HFFc6 (cell line): Measurements from ENCODE around the gene FGR. TPM values are rescaled to one million over a fixed set of nuclear protein-coding genes. Genes with fewer than 3 reads are reported as not detected.
A peak's percentile ranks its signal among the peaks of the same experiment; 100 is the strongest.

ENCODE experiments used
- DNase-seq: peaks from one replicate; pipeline ENCODE4 v3.0.0-alpha.2; 2018
- H3K27ac Mint-ChIP-seq: 2 replicates; pipeline ENCODE4 v1.8.0; 2020; ENCODE audit warnings: mild to moderate bottlenecking, mixed read lengths
- H3K27me3 Mint-ChIP-seq: 2 replicates; pipeline ENCODE4 v1.8.0; 2021; ENCODE audit warnings: mild to moderate bottlenecking, moderate library complexity, mixed read lengths; ENCODE audit not compliant: insufficient read depth
- H3K36me3 Mint-ChIP-seq: 2 replicates; pipeline ENCODE4 v1.8.0; 2021; ENCODE audit warnings: low read depth, mixed read lengths
- H3K4me1 Mint-ChIP-seq: 2 replicates; pipeline ENCODE4 v1.8.0; 2020; ENCODE audit warnings: low read depth, mixed read lengths
- H3K4me3 Mint-ChIP-seq: 2 replicates; pipeline ENCODE4 v1.8.0; 2020; ENCODE audit warnings: mild to moderate bottlenecking, moderate library complexity, mixed read lengths
- H3K9me3 Mint-ChIP-seq: 2 replicates; pipeline ENCODE4 v1.8.0; 2020; ENCODE audit warnings: mild to moderate bottlenecking, mixed read lengths
- total RNA-seq, 6 experiments: library from RNA; stranded (reverse); fragmentation: NEBNext Ultra II Directional; extraction: Animal tissue kit (Norgen Biotek cat#: 25700); gene quantifications; 2 replicates in 1 of 6; 3 replicates in 5 of 6; pipeline ENCODE4 v1.2.3, GENCODE V29; 2021
- TF ChIP-seq, protein P1 (sequence below): fragments of 200-600 bp; sonication (generic); IDR thresholded peaks from 2 replicates; pipeline ENCODE4 v1.5.0; 2021; ENCODE audit warnings: antibody characterized with exemption, mild to moderate bottlenecking

The FGR gene
- total RNA-seq, 6 experiments from 2014 or later: not detected

DNA sequence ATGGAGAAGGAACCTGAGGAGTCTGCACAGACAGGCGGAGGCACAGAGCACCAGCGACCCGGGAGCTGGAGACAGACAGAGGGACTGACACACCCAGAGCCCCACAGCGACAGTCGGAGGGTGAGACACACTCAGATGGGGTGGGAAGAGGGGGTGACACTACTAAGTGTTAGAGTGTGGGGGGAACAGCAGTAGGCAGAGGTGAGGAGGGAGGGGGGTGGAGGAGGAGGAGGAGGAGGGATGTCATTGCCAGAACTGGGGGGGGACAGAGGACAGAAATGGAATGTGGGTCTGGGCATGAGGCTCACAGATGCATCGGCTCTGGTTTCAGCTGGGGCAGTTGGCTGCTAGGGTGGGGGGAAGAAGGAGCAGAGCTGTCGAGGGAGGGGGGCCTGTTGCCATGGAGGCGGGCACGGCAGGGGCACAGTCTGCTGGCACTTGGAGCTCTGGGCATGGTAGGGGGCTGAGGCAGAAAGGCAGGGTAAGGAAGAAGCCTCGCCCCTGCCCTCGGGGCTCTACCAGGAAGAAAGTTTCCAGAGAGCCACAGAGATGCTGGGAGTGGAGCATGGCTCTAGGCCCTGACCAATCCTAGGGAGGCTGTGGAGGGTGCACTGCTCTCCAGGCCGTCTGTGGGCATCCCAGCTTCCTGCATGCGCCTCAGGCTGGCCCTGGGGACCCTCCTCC lies 68.4 kb downstream of the FGR start:
- Mint-ChIP-seq H3K9me3 (no peaks in the 10 kb centered on the region), H3K27ac (peak overlapping the region; percentile 78), H3K36me3 (no peaks in the 10 kb centered on the region), H3K4me1 (peaks cover 90% of the 10 kb centered on the region), H3K27me3 (peaks cover 5% of the 10 kb centered on the region), H3K4me3 (peak overlapping the region; percentile 30)
- DNase-seq: no peak
- TF ChIP-seq, protein P1, sequence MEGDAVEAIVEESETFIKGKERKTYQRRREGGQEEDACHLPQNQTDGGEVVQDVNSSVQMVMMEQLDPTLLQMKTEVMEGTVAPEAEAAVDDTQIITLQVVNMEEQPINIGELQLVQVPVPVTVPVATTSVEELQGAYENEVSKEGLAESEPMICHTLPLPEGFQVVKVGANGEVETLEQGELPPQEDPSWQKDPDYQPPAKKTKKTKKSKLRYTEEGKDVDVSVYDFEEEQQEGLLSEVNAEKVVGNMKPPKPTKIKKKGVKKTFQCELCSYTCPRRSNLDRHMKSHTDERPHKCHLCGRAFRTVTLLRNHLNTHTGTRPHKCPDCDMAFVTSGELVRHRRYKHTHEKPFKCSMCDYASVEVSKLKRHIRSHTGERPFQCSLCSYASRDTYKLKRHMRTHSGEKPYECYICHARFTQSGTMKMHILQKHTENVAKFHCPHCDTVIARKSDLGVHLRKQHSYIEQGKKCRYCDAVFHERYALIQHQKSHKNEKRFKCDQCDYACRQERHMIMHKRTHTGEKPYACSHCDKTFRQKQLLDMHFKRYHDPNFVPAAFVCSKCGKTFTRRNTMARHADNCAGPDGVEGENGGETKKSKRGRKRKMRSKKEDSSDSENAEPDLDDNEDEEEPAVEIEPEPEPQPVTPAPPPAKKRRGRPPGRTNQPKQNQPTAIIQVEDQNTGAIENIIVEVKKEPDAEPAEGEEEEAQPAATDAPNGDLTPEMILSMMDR: no peak

DNA sequence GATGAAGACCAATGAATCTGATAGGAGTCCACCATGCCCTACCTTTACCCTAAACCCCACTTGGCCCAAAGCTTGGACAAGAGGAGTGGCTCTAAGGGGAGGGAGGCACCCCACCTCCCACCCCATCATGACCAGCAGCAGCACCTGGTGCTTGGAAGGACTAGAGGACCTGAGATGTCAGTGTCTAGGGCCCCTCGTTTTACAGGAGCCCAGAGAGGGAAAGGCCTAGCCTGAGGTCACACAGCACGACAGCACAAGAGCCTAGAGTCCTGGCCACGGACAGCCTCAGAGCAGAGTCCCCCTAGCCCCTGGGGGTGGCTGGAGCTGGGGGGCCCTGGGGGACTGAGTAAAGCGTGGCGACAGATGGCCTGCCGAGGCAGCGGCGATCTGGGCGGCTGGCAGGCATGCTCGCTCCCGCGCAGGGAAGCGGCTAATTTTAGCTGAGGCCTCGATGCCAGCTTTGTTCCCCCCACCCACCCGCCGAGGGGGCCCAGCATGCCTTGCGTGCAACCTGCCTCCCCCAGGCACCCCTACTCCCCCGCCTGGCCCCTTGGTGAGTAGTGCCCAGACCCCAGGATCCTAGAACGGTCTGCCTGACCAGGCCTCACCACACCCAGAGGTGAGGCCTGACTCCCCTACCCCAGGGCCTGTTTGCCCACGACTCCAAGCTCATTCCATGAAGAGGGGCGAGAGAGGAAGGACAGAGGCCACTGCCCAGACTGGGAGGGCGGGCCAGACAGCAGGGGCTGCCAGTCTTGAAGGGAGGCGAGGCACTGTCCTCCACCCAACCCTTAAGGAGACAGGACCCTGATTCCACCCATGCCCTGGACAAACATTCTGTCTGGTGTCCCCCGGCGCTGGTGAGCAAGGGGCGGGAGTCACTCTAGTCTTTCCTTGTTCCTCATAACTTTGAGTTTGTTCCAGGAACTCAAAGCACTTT lies 70.0 kb downstream of the FGR start:
- H3K36me3 Mint-ChIP-seq: no peaks in the 10 kb centered on the region
- DNase-seq: no peak
- H3K27me3 Mint-ChIP-seq: peaks cover 4% of the 10 kb centered on the region
- H3K4me3 Mint-ChIP-seq: peak overlapping the region; percentile 64; the same call in 1 of the 2 replicates
- TF ChIP-seq, protein P1: no peak
- no peaks in the 10 kb centered on the region for H3K9me3 Mint-ChIP-seq
- H3K27ac Mint-ChIP-seq: peak overlapping the region; percentile 89
- peaks cover 92% of the 10 kb centered on the region for H3K4me1 Mint-ChIP-seq

DNA sequence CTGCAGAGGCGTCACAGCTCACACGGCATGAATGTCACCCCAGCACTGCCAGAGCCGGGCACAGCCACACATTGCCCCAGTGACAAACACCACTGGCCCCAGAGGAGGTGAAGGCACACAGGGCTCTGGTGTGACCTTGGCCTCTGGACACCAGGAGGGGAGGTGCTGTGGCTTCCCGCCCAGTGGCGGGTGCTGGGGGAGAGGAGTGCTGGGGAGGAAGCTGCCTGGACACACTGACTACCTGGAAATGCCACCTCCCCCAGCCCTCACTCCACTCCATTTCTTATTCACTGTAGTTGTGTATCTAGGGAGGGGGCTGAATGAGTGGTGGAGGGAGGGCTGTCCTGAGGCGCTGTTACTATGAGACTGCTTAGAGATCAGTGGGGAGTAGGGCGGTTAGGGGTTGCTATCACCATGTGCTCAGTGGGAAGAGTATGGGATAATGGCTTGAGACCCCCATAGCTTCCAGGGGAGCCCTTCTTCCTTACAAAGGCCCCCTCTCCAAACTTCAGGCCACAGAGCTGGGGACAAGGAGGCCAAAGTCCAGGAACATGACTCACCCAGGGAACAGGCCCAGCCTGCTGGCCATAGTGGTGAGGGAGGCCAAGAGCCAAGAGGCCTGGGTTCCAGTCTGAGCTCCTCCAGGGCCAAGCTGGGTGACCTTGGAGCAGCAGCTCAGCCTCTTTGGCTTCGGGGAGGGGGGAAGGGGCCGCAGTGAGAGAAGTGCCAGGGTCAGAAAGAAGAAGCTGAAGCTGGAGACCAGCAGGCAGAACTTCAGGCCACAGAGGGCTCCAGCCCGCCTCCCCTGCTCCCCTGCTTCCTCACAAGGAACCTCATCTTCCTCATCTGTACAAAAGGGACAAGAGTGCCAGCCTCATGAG lies 71.2 kb downstream of the FGR start:
- DNase-seq: peak; percentile 60
- H3K9me3 Mint-ChIP-seq: no peaks in the 10 kb centered on the region
- H3K4me1 Mint-ChIP-seq: peaks cover 84% of the 10 kb centered on the region
- TF ChIP-seq, protein P1: no peak
- H3K27ac Mint-ChIP-seq: peak overlapping the region; percentile 89
- peaks cover 4% of the 10 kb centered on the region for H3K27me3 Mint-ChIP-seq
- no peaks in the 10 kb centered on the region for H3K36me3 Mint-ChIP-seq
- peak overlapping the region; percentile 64 for H3K4me3 Mint-ChIP-seq

DNA sequence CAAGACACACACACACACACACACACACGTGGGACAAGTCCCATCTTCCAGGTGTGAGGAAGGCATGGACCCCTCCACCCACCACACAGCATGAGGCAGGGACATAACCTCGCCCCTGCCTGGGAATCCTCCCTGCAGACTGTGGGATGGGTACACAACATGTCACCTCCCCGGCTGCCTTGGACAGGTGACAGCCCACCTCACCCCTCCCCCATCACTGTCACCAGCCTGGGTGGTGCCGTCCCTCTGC lies 71.7 kb downstream of the FGR start:
- no peak for DNase-seq
- Mint-ChIP-seq H3K27ac (peak overlapping the region; percentile 89; the same call in 1 of the 2 replicates), H3K4me3 (peak overlapping the region; percentile 64; the same call in 1 of the 2 replicates), H3K36me3 (no peaks in the 10 kb centered on the region), H3K27me3 (peaks cover 4% of the 10 kb centered on the region), H3K9me3 (no peaks in the 10 kb centered on the region), H3K4me1 (peaks cover 80% of the 10 kb centered on the region)
- TF ChIP-seq, protein P1: no peak
